ENCODE measurements around the gene BAIAP2L2.

GRCh38 chr22:38111925-38112355 is 1.5 kb upstream of the BAIAP2L2 start:
- TF ChIP-seq CTCF (IDR thresholded peaks at IDR 0.05), result no peak
- no peak for TF ChIP-seq POLR2AphosphoS5 (IDR thresholded peaks at IDR 0.05; ENCODE audit: insufficient read depth in 1 of 2, low read depth in 1 of 2)
- no peak for TF ChIP-seq POLR2A (IDR thresholded peaks at IDR 0.05)
